HUDEP-2 (cell line): ENCODE results near the gene NEBL.

Experiments used
- DNase-seq, 76 experiments: peaks; one replicate each; lab custom pipeline; 2025; ENCODE audit not compliant: unreplicated experiment in 76 of 76; lab: John Stamatoyannopoulos, UW

The NEBL gene

GRCh38 chr10:20874261-20874660, 22.9 kb downstream of the NEBL start:
- no peak for DNase-seq

GRCh38 chr10:20871970-20872369, 25.1 kb downstream of the NEBL start:
- no peak for DNase-seq

GRCh38 chr10:20870834-20871233, 26.3 kb downstream of the NEBL start:
- no peak for DNase-seq

- DNase-seq, result no peak
Measured at GRCh38 chr10:20863008-20863407, 34.1 kb downstream of the NEBL start.

DNA sequence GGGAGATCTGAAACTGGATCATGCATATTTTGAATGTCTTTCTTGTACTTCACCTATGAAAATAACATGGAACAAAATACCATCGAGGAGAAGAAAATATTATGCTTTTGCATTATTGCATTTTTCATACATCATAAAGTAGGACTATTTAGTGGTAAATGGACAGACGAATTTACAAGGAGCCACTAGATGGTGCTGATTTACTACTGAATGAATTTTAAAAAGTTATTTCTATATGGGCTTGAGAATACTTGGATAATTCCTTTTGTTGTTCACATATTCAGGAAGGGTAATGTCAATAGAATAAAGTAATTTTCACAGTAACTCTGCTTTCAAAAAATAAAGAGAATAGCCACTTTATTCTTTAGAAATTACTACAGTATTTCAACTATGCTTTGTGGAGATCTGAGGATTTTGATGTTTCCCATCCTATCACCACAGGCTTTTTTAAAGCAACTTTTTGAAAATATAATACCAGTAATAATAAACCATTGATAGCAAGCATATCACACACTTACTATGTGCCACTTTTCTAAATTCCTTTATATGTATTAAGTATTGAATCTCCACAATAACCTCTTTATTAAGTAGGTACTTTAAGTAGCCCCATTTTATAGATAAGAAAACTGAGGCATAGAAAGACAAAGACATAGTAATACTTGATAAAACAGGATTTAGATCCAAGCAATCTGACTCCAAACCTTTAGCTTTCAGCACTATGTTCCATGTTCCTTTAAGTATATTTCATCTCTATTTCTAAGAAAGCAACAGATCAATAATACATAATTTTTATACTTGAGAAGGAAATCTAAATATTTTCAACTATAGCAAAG, 38.6 kb downstream of the NEBL start:
- DNase-seq, result no peak

DNA sequence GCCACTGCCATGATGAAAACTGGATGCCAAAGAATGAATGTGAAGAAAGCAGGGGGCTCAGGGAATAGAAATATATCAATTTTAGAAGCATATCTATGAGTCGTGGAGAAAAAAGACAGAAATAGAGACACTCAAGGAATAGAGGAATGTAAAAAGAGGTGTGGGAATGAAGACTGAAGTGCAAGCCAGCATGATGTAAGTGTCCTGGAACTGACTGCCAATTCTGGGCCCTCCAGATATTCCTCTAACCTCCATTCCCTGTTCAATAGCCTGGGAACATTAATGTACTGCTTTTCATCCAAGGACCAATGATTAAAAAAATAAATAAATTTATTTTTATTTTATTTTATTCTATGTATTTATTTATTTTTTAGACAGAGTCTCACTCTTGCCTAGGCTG, 40.6 kb downstream of the NEBL start:
- DNase-seq, result no peak

- DNase-seq, result no peak
Measured at GRCh38 chr10:20855398-20856038, 41.6 kb downstream of the NEBL start.

GRCh38 chr10:20853276-20853675, 43.8 kb downstream of the NEBL start:
- DNase-seq, result no peak

- no peak for DNase-seq
Measured at GRCh38 chr10:20852303-20852702, 44.8 kb downstream of the NEBL start.

DNA sequence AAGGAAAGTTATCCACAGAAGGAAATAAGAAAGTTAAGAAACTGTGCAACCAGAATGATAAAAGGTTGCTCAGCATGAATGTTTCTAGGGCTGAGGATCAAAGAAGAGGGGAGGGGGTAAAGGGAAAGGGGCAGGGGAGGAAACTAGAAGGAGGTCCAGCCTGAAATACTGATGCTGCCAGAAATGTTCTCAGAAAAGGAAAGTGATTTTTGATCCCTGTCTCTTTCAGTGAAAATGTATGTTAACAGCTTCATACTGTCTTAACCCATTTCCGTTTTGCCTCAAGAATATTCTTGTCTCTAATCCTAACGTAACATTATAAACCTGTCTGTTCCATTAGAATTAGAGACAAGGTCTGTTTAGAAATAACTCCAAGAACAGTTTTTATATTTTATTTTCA, 49.6 kb downstream of the NEBL start:
- DNase-seq, result no peak

DNA sequence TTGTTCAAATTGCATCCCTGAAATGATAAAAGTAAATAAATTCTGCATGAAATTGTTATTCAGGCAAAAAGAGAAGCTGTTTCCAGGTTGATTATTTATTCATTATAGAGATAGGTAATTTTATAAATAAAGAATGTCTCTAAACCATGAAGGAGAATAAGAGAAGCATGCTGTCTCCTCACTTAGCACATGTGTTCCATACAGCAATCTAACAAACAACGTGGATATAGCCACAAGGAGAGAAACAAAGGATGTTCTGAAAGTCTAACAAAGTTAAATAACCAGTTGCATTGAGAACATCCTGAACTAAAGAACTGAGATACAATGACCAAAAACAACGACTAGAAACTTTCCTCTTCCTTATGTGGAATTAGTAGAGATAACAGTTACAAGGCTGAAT, 50.8 kb downstream of the NEBL start:
- DNase-seq, result no peak

DNA sequence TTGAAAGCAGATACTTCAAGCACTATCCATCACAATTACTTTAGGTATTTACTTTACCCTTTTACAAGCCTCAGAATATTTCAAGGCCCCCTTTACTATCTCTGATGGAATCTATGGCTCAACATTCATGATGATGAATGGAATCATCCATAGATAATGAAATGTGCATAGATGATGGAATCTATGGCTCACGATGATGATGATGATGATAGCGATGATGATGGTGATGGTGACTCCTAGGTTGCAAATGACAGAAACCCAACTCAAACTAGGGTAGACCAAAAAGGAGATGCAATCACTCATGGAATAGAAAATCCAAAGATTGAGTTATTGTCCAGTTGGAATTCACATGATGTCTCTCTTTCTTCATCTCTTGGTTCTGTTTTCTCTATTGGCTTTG, 55.7 kb downstream of the NEBL start:
- no peak for DNase-seq

GRCh38 chr10:20839910-20840309, 57.2 kb downstream of the NEBL start:
- DNase-seq, result no peak

GRCh38 chr10:20839141-20839540, 58.0 kb downstream of the NEBL start:
- no peak for DNase-seq

GRCh38 chr10:20836401-20836800, 60.7 kb downstream of the NEBL start:
- DNase-seq, result no peak

DNA sequence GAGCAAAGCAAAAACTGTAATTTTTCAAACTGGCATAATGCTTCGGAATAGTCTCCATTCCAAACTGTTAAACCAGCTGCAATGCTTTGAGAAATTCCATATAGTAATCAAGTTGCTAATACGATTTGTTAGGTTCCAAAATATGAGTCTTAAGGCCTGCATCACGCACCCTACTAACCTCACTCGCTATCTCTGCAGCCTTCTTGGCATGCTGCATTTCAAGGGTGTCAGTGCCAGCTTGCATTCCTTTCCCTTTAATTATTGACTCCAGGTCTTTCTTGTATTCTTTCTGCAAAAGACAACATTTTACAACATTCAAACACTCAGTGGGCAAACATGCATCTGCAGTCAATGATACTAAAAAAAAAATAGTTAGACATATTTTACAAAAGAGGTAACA, 61.8 kb downstream of the NEBL start:
- DNase-seq, result no peak

- DNase-seq, result no peak
Measured at GRCh38 chr10:20834825-20835224, 62.3 kb downstream of the NEBL start.

DNA sequence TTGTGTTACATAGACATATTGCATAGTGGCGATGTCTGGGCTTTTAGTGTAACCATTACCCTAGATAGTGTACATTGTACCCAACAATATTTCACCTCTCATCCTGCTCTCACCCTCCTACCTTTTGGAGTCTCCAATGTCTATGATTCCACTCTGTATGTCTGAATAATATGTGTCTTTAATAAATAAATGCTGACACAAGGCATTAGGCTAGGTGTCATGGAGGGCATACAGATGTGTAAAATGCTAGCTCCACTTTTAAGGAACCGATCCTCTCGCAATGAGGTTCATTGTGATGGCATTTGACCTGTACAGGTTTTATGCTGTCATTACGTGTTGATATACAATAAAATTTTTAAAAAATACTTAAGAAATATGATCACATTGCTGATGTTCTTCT, 74.3 kb downstream of the NEBL start:
- no peak for DNase-seq

DNA sequence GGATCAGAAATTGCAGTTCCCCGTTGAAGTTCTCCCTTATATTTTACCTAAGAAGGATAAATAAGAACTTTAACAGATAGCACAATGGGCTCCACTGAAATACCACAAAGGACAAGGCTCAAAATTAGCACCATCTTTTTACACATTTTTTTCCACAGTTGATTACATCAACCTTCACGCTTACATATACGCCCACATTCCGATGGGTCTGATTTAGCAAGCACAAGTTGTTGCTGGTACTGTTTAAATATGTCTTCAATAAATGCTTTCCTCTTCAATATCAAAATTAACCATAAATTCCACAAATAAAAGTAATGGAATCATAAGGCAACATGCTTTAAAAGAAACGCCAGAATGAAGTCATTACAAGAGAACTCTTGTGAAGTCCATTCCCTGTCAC, 79.5 kb downstream of the NEBL start:
- no peak for DNase-seq

DNA sequence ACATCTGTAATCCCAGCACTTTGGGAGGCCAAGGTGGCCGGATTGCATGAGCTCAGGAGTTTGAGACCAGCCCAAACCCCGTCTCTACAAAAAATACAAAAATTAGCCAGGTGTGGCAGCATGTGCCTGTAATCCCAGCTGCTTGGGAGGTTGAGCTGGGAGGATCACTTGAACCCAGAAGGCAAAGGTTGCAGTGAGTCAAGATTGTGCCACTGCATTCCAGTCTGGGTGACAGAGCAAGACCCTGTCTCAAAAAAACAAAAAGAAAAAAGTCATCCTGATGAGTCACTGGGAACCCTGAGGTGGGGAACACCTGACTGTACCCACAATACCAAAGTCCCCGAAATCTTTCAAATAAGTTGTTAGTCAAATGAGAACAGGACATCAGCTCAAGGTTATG, 80.0 kb downstream of the NEBL start:
- DNase-seq, result no peak

DNA sequence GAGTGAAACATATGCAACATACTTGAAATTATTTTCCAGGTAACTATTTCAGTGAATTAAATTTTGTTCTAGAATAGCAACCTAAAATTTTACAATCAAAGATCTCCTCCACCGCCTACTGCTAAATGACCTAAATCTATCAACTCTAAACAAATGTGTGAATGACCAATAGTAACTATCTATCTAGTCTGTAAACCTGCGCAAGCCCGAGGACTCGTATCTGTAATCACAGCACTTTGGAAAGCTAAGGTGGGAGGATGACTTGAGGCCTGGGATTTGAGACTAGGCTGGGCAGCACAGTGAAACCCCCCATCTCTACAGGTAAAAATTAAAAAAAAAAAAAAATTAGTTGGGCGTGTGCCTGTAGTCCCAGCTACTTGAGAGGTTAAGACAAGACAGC, 83.0 kb downstream of the NEBL start:
- DNase-seq, result no peak

- DNase-seq, result no peak
Measured at GRCh38 chr10:20811131-20811530, 86.0 kb downstream of the NEBL start.
